MM.1S (cell line): ENCODE data around the gene ADSS1.

Source experiments
- CTCF ChIP-seq: fragments of 300-600 bp; sonication (generic); IDR thresholded peaks from 2 replicates; pipeline ENCODE4 v1.5.1; 2016; ENCODE audit warnings: antibody characterized with exemption, low read length, mixed read lengths
- EZH2 ChIP-seq: fragments of 300-600 bp; sonication (generic); optimal IDR thresholded peaks from 2 replicates; pipeline ENCODE3; 2017; ENCODE audit warnings: low read depth, mild to moderate bottlenecking, antibody characterized with exemption, low read length, mixed read lengths
- EZH2phosphoT487 ChIP-seq: fragments of 300-600 bp; sonication (generic); IDR thresholded peaks from 2 replicates; pipeline ENCODE4 v1.6.1; 2018; ENCODE audit warnings: antibody characterized with exemption, low read length

- TF ChIP-seq EZH2phosphoT487 (no peak), CTCF (no peak), EZH2 (no peak)
These were observed 31.6 kb downstream of the ADSS1 start for GRCh38 chr14:104755621-104756020.
